ENCODE data around the gene SNTA1. TPM values are rescaled to one million over a fixed set of nuclear protein-coding genes. Genes with fewer than 3 reads are reported as not detected.
"Not testable (repeated sequence)": the region's sequence is repeated elsewhere in the genome, so short reads cannot be mapped to it uniquely, and the experiment has no call there.

The SNTA1 gene
- total and polyA plus RNA-seq, 2 donors: 9.3 to 50.6 TPM

- DNase-seq (ENCODE audit: extremely low spot score); H3K27ac ChIP-seq (ENCODE audit: low read depth); H3K36me3 ChIP-seq (ENCODE audit: insufficient read depth); H3K4me1 ChIP-seq (ENCODE audit: insufficient read depth); H3K4me3 ChIP-seq (ENCODE audit: low read depth, low read length): not testable (repeated sequence)
- 22% methylated on average over 5 of the region's 6 CpGs for WGBS
These were observed 13.5 kb upstream of the SNTA1 start for GRCh38 chr20:33456916-33457642.

- 68% methylated on average over 4 of the region's 4 CpGs for WGBS
- no peaks in the 10 kb centered on the region for H3K36me3 ChIP-seq (ENCODE audit: insufficient read depth)
- no peak for DNase-seq (ENCODE audit: extremely low spot score)
- H3K27ac ChIP-seq (ENCODE audit: low read depth): no peak overlapping the region
- H3K4me3 ChIP-seq (ENCODE audit: low read depth, low read length): no peak overlapping the region
- no peaks in the 10 kb centered on the region for H3K4me1 ChIP-seq (ENCODE audit: insufficient read depth)
These were observed 7.3 kb upstream of the SNTA1 start for GRCh38 chr20:33450867-33451266.

- DNase-seq (ENCODE audit: extremely low spot score): no peak
- no peaks in the 10 kb centered on the region for H3K4me1 ChIP-seq (ENCODE audit: insufficient read depth)
- H3K36me3 ChIP-seq (ENCODE audit: insufficient read depth): no peaks in the 10 kb centered on the region
- H3K27ac ChIP-seq (ENCODE audit: low read depth): no peak overlapping the region
- WGBS: 86% methylated on average over 4 of the region's 4 CpGs
- H3K4me3 ChIP-seq (ENCODE audit: low read depth, low read length): no peak overlapping the region
These were observed 2.5 kb upstream of the SNTA1 start for GRCh38 chr20:33445881-33446625.

- no peak for DNase-seq (ENCODE audit: extremely low spot score)
- no peaks in the 10 kb centered on the region for H3K4me1 ChIP-seq (ENCODE audit: insufficient read depth)
- no peaks in the 10 kb centered on the region for H3K36me3 ChIP-seq (ENCODE audit: insufficient read depth)
- H3K4me3 ChIP-seq (ENCODE audit: low read depth, low read length): no peak overlapping the region
- 56% methylated on average over 4 of the region's 4 CpGs for WGBS
- H3K27ac ChIP-seq (ENCODE audit: low read depth): no peak overlapping the region
These were observed 1.4 kb upstream of the SNTA1 start for GRCh38 chr20:33444797-33445560.

GRCh38 chr20:33443006-33443511 lies 504 bp downstream of the SNTA1 start:
- Histone ChIP-seq H3K4me3 (ENCODE audit: low read depth, low read length) (peak overlapping the region; percentile 88), H3K4me1 (ENCODE audit: insufficient read depth) (no peaks in the 10 kb centered on the region), H3K27ac (ENCODE audit: low read depth) (peak overlapping the region; percentile 41), H3K36me3 (ENCODE audit: insufficient read depth) (no peaks in the 10 kb centered on the region)
- 2% methylated on average over 45 of the region's 45 CpGs for WGBS
- no peak for DNase-seq (ENCODE audit: extremely low spot score)

- Histone ChIP-seq H3K4me3 (ENCODE audit: low read depth, low read length) (peak overlapping the region; percentile 88), H3K27ac (ENCODE audit: low read depth) (no peak overlapping the region), H3K36me3 (ENCODE audit: insufficient read depth) (peaks cover 2% of the 10 kb centered on the region), H3K4me1 (ENCODE audit: insufficient read depth) (no peaks in the 10 kb centered on the region)
- DNase-seq (ENCODE audit: extremely low spot score): no peak
- 67% methylated on average over 9 of the region's 9 CpGs for WGBS
These were observed 1.2 kb downstream of the SNTA1 start for GRCh38 chr20:33442136-33443005.

- no peak overlapping the region for H3K4me3 ChIP-seq (ENCODE audit: low read depth, low read length)
- no peaks in the 10 kb centered on the region for H3K4me1 ChIP-seq (ENCODE audit: insufficient read depth)
- DNase-seq (ENCODE audit: extremely low spot score): no peak
- no peak overlapping the region for H3K27ac ChIP-seq (ENCODE audit: low read depth)
- 72% methylated on average over 7 of the region's 7 CpGs for WGBS
- peaks cover 2% of the 10 kb centered on the region for H3K36me3 ChIP-seq (ENCODE audit: insufficient read depth)
These were observed 2.2 kb downstream of the SNTA1 start for GRCh38 chr20:33441142-33441955.

GRCh38 chr20:33440562-33440961 lies 3.0 kb downstream of the SNTA1 start:
- 94% methylated on average over 7 of the region's 7 CpGs for WGBS
- H3K4me3 ChIP-seq (ENCODE audit: low read depth, low read length); H3K4me1 ChIP-seq (ENCODE audit: insufficient read depth); DNase-seq (ENCODE audit: extremely low spot score); H3K36me3 ChIP-seq (ENCODE audit: insufficient read depth); H3K27ac ChIP-seq (ENCODE audit: low read depth): not testable (repeated sequence)

- Histone ChIP-seq H3K4me1 (ENCODE audit: insufficient read depth) (no peaks in the 10 kb centered on the region), H3K27ac (ENCODE audit: low read depth) (no peak overlapping the region), H3K4me3 (ENCODE audit: low read depth, low read length) (no peak overlapping the region), H3K36me3 (ENCODE audit: insufficient read depth) (peaks cover 2% of the 10 kb centered on the region)
- 80% methylated on average over 2 of the region's 2 CpGs for WGBS
- DNase-seq (ENCODE audit: extremely low spot score): no peak
These were observed 5.1 kb downstream of the SNTA1 start for GRCh38 chr20:33438481-33438880.

- 69% methylated on average over 12 of the region's 12 CpGs for whole genome bisulfite sequencing
These were observed 6.2 kb downstream of the SNTA1 start for GRCh38 chr20:33437141-33437911.

GRCh38 chr20:33434434-33434833 lies 9.1 kb downstream of the SNTA1 start:
- H3K4me1 ChIP-seq (ENCODE audit: insufficient read depth): no peaks in the 10 kb centered on the region
- no peak overlapping the region for H3K27ac ChIP-seq (ENCODE audit: low read depth)
- H3K36me3 ChIP-seq (ENCODE audit: insufficient read depth): peaks cover 2% of the 10 kb centered on the region
- 86% methylated on average over 5 of the region's 5 CpGs for WGBS
- DNase-seq (ENCODE audit: extremely low spot score): no peak
- no peak overlapping the region for H3K4me3 ChIP-seq (ENCODE audit: low read depth, low read length)

More at GRCh38 chr20:33437141-33437911, 6.2 kb downstream of the SNTA1 start:
- DNase-seq (ENCODE audit: extremely low spot score): no peak
- Histone ChIP-seq H3K4me1 (ENCODE audit: insufficient read depth) (no peaks in the 10 kb centered on the region), H3K36me3 (ENCODE audit: insufficient read depth) (peaks cover 2% of the 10 kb centered on the region), H3K27ac (ENCODE audit: low read depth) (no peak overlapping the region), H3K4me3 (ENCODE audit: low read depth, low read length) (no peak overlapping the region)

Measured in urinary bladder (tissue), 4 donors.